DMS114 treated with DMSO at 0.1 percent for 48 hours (cell line): ENCODE data around the gene CDK6.

ENCODE experiments used
- DNase-seq: peaks from one replicate; lab custom pipeline; 2025; ENCODE audit not compliant: unreplicated experiment; lab: John Stamatoyannopoulos, UW

Gene CDK6

GRCh38 chr7:92794831-92795230 lies 41.5 kb downstream of the CDK6 start:
- no peak for DNase-seq

GRCh38 chr7:92794391-92794790 lies 42.0 kb downstream of the CDK6 start:
- DNase-seq, result no peak

- no peak for DNase-seq
Observed at GRCh38 chr7:92793656-92794205, 42.6 kb downstream of the CDK6 start.

GRCh38 chr7:92790992-92791391 lies 45.4 kb downstream of the CDK6 start:
- DNase-seq, result no peak

GRCh38 chr7:92788559-92789183 lies 47.7 kb downstream of the CDK6 start:
- no peak for DNase-seq

- DNase-seq, result no peak
Observed at GRCh38 chr7:92785923-92786322, 50.5 kb downstream of the CDK6 start.

- DNase-seq, result no peak
Observed at GRCh38 chr7:92784935-92785334, 51.4 kb downstream of the CDK6 start.

- no peak for DNase-seq
Observed at GRCh38 chr7:92783260-92784201, 52.8 kb downstream of the CDK6 start.

- DNase-seq, result no peak
Observed at GRCh38 chr7:92782855-92783254, 53.5 kb downstream of the CDK6 start.

GRCh38 chr7:92782236-92782635 lies 54.1 kb downstream of the CDK6 start:
- DNase-seq, result no peak

GRCh38 chr7:92781117-92781720 lies 55.2 kb downstream of the CDK6 start:
- no peak for DNase-seq

GRCh38 chr7:92778972-92779371 lies 57.4 kb downstream of the CDK6 start:
- no peak for DNase-seq

- no peak for DNase-seq
Observed at GRCh38 chr7:92777993-92778392, 58.4 kb downstream of the CDK6 start.

GRCh38 chr7:92773808-92774207 lies 62.6 kb downstream of the CDK6 start:
- DNase-seq, result no peak

- DNase-seq, result no peak
Observed at GRCh38 chr7:92769844-92770243, 66.5 kb downstream of the CDK6 start.

GRCh38 chr7:92769394-92769699 lies 67.0 kb downstream of the CDK6 start:
- no peak for DNase-seq

- DNase-seq, result no peak
Observed at GRCh38 chr7:92768501-92769393, 67.6 kb downstream of the CDK6 start.

GRCh38 chr7:92767437-92767836 lies 68.9 kb downstream of the CDK6 start:
- no peak for DNase-seq

- no peak for DNase-seq
Observed at GRCh38 chr7:92766461-92767003, 69.8 kb downstream of the CDK6 start.

- no peak for DNase-seq
Observed at GRCh38 chr7:92765725-92766124, 70.6 kb downstream of the CDK6 start.
